Sigmoid colon (tissue), 7 donors: ENCODE data around the gene ZNF549. TPM values are rescaled to one million over a fixed set of nuclear protein-coding genes. Genes with fewer than 3 reads are reported as not detected.
A peak's percentile ranks its signal among the peaks of the same experiment; 100 is the strongest.

Experiments
- DNase-seq: peaks from one replicate; pipeline ENCODE4 v3.0.0-alpha.2; 2019
- H3K27ac ChIP-seq, 4 donors: fragments of 200-600 bp; sonication (generic); one replicate each; pipeline ENCODE4 v1.5.1; 2016 to 2019; ENCODE audit warnings: mild to moderate bottlenecking in 1 of 4
- H3K27me3 ChIP-seq, 3 donors: fragments of 200-600 bp; sonication (generic); one replicate each; pipeline ENCODE4 v1.5.1; 2019; ENCODE audit warnings: mild to moderate bottlenecking in 1 of 3
- H3K36me3 ChIP-seq, 4 donors: fragments of 200-600 bp; sonication (generic); one replicate each; pipeline ENCODE4 v1.5.1; 2016 to 2019
- H3K4me1 ChIP-seq, 4 donors: fragments of 200-600 bp; sonication (generic); one replicate each; pipeline ENCODE4 v1.5.1; 2017 to 2019
- H3K4me3 ChIP-seq, 4 donors: fragments of 200-600 bp; sonication (generic); one replicate each; pipeline ENCODE4 v1.5.1; 2017 to 2019; ENCODE audit warnings: mild to moderate bottlenecking in 2 of 4, moderate library complexity in 1 of 4
- H3K9me3 ChIP-seq, 4 donors: fragments of 200-600 bp in 3 of 4; sonication (generic) in 3 of 4; one replicate each; pipeline versions ENCODE4 v1.5.1 to v1.6.1; 2013 to 2019
- EP300 ChIP-seq, 4 donors: sonication (generic); formaldehyde crosslinking; IDR thresholded peaks; one replicate each; pipeline ENCODE4 v1.6.1; 2017; ENCODE audit warnings: antibody characterized with exemption in 4 of 4
- POLR2A ChIP-seq, 2 donors: fragments of 450-650 bp; IDR thresholded peaks; one replicate each; pipeline ENCODE4 v1.6.1; 2016; ENCODE audit warnings: antibody characterized with exemption in 2 of 2, mild to moderate bottlenecking in 2 of 2, moderate library complexity in 2 of 2
- POLR2AphosphoS5 ChIP-seq, 4 donors: sonication (generic); formaldehyde crosslinking; IDR thresholded peaks; one replicate each; pipeline ENCODE4 v1.6.1; 2017; ENCODE audit warnings: antibody characterized with exemption in 4 of 4
- WGBS, 2 donors: extraction: QIAGEN DNeasy Blood & Tissue Kit; methylation state at CpG; one replicate each; pipeline ENCODE4 v1.1.7; 2013; 5-methylcytosine and 5-hydroxymethylcytosine counted together
- intact Hi-C: fragments of 100-400 bp; cut with DNase I; formaldehyde crosslinking; loops from one replicate; pipeline ENCODE4 v1.15.1; 2023
- polyA plus RNA-seq, 3 donors: library from polyadenylated mRNA; stranded (reverse); fragments of 200-250 nt; gene quantifications; one replicate each; pipeline ENCODE4 v1.2.3, GENCODE V29; 2013
- total RNA-seq, 4 donors: library from RNA; depleted of rRNA; stranded (reverse); fragments of >200 nt; gene quantifications; one replicate each; pipeline ENCODE4 v1.1.0, GENCODE V29; 2016
- TF ChIP-seq, protein P1 (sequence below), 4 experiments: fragments of 450-650 bp in 3 of 4; fragments of 200-600 bp in 1 of 4; IDR thresholded peaks; one replicate each; pipeline ENCODE4 v1.5.1; 2016 to 2019; ENCODE audit warnings: antibody characterized with exemption in 4 of 4, mild to moderate bottlenecking in 3 of 4, moderate library complexity in 2 of 4
- donor health status: healthy with polysubstance abuse.
- donor health status: Bipolar disorder and iron deficiency.
- donor health status: healthy.

ZNF549 gene
- total and polyA plus RNA-seq, 7 donors = 0.46 to 6.4 (median 4.2) TPM

DNA sequence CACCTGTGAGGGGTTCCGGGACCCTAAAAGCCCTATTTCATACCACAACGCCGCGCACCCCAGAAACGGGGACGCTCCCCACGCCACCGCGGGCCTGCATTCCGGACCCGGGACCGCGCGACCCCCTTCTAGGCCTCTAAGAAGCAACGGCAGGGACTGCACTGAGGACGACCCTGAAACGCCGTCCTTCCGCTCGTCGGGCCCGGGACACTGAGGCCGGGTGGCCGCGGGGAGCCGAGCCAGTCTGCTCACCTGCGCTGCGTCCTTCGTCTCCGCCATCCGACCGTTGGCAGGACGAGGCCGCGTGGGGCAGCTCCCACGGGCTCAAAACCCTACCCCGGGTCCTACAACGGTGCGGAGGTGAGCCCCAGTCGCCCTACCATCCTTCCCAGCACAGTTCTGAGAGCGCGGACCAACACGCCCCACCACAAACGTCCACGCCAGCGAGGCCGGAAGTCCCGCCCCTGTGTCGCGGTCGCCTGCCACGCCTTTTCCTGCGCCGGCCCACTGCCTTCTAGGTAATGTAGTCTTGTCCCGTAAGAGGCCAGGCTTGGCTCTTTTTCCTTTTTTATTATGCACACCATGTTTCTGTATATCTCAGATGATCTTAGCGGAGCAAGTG lies 32.4 kb downstream of the ZNF549 start, which contains the start of gene ZNF550:
Gene ZNF550, minus strand, starts transcription at position 460 of the 622 bp plus-strand sequence. Its CDS starts 181 bp downstream, at position 279.
- H3K4me1 ChIP-seq = peaks cover 0 to 20% (median 16%) of the 10 kb centered on the region in 4 donors
- 0% methylated on average over 56 of the region's 56 CpGs for WGBS, 2 donors
- TF ChIP-seq, protein P1, sequence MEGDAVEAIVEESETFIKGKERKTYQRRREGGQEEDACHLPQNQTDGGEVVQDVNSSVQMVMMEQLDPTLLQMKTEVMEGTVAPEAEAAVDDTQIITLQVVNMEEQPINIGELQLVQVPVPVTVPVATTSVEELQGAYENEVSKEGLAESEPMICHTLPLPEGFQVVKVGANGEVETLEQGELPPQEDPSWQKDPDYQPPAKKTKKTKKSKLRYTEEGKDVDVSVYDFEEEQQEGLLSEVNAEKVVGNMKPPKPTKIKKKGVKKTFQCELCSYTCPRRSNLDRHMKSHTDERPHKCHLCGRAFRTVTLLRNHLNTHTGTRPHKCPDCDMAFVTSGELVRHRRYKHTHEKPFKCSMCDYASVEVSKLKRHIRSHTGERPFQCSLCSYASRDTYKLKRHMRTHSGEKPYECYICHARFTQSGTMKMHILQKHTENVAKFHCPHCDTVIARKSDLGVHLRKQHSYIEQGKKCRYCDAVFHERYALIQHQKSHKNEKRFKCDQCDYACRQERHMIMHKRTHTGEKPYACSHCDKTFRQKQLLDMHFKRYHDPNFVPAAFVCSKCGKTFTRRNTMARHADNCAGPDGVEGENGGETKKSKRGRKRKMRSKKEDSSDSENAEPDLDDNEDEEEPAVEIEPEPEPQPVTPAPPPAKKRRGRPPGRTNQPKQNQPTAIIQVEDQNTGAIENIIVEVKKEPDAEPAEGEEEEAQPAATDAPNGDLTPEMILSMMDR (IDR thresholded peaks at IDR 0.05) = no peak
- TF ChIP-seq EP300 (IDR thresholded peaks at IDR 0.05) (no peak), POLR2A (IDR thresholded peaks at IDR 0.05) (peak; percentile 34 to 35), POLR2AphosphoS5 (IDR thresholded peaks at IDR 0.05) (peak; percentile 67 to 86 (median 81))
- intact Hi-C loops = loop anchor here (1.0 to 2.0 kb wide), 2 partner anchors 19 to 40 kb away; partner anchors contain the start of genes ZNF416 and ZNF530
- peaks cover 0 to 18% (median 2%) of the 10 kb centered on the region in 4 donors for H3K9me3 ChIP-seq
- no peaks in the 10 kb centered on the region for H3K27me3 ChIP-seq
- peaks cover 10 to 21% (median 19%) of the 10 kb centered on the region in 4 donors for H3K36me3 ChIP-seq
- peak; percentile 94 for DNase-seq
- H3K4me3 ChIP-seq = peak within 1 kb of the TSS; percentile 59 to 92 (median 88)
- peak within 1 kb of the TSS; percentile 68 to 78 (median 72) for H3K27ac ChIP-seq

DNA sequence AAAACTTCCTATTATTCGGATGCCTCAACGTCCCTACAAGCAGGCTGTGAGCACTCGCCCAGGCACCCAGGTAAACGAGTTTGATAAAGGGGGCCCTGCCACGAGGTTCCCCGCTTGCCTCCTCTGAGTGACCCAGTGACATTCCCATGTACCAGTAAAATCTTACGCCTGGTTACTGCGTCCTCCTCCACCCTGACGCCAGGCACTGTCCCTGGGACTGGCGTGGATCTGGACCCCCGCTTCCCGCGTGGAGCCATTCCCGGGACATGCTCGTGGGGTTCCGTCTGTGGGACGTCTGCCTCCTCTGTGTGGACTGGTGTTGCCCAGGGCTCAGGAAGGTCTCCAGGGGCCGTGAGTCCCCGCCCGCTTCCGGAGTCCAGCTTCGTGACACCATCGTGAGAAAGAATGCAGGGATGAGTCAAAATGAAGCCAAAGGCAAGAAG lies 32.9 kb downstream of the ZNF549 start:
- Histone ChIP-seq H3K4me3 (peak overlapping the region; percentile 59 to 92 (median 88)), H3K27me3 (no peaks in the 10 kb centered on the region), H3K4me1 (peaks cover 0 to 20% (median 16%) of the 10 kb centered on the region in 4 donors), H3K9me3 (peaks cover 0 to 15% (median 6%) of the 10 kb centered on the region in 4 donors), H3K27ac (peak overlapping the region; percentile 68 to 78 (median 72)), H3K36me3 (peaks cover 5 to 15% (median 13%) of the 10 kb centered on the region in 4 donors)
- 26 to 42% methylated on average over 23 of the region's 23 CpGs for WGBS, 2 donors
- no peak for DNase-seq
- TF ChIP-seq, protein P1 (IDR thresholded peaks at IDR 0.05) = no peak
- TF ChIP-seq POLR2AphosphoS5 (IDR thresholded peaks at IDR 0.05) (no peak), EP300 (IDR thresholded peaks at IDR 0.05) (no peak), POLR2A (IDR thresholded peaks at IDR 0.05) (no peak)
- intact Hi-C loops = loop anchor here (2.0 kb wide), 1 partner anchor 19 kb away; the partner anchor contains the start of gene ZNF416

DNA sequence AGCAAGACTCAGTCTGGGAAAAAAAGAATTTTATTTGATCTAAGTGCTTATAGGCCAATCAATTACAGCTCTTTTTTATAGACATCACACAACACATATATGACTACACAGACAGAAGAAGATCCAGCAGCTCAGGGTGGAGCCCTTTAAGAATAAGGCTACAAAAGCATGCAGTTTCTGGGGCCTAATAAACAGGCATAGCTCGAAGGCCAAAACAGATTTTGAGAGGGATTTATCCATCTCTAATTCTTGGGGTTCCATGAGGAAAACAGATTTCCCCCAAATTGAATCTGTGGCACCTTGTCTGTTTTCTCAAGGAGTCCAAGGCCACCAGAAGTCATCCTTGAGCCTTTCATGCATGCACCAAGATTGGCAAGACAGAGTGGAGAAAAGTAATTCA lies 36.4 kb downstream of the ZNF549 start:
- Histone ChIP-seq H3K4me1 (peaks cover 0 to 14% (median 10%) of the 10 kb centered on the region in 4 donors), H3K27me3 (no peaks in the 10 kb centered on the region), H3K36me3 (no peaks in the 10 kb centered on the region), H3K27ac (no peak overlapping the region), H3K4me3 (no peak overlapping the region), H3K9me3 (peaks cover 15 to 43% (median 34%) of the 10 kb centered on the region in 4 donors)
- intact Hi-C loops = no loop called here
- no peak for TF ChIP-seq POLR2A (IDR thresholded peaks at IDR 0.05)
- TF ChIP-seq, protein P1 (IDR thresholded peaks at IDR 0.05) = no peak
- TF ChIP-seq POLR2AphosphoS5 (IDR thresholded peaks at IDR 0.05) = no peak
- WGBS, 2 donors = 54 to 67% methylated on average over 1 of the region's 1 CpG
- no peak for DNase-seq

DNA sequence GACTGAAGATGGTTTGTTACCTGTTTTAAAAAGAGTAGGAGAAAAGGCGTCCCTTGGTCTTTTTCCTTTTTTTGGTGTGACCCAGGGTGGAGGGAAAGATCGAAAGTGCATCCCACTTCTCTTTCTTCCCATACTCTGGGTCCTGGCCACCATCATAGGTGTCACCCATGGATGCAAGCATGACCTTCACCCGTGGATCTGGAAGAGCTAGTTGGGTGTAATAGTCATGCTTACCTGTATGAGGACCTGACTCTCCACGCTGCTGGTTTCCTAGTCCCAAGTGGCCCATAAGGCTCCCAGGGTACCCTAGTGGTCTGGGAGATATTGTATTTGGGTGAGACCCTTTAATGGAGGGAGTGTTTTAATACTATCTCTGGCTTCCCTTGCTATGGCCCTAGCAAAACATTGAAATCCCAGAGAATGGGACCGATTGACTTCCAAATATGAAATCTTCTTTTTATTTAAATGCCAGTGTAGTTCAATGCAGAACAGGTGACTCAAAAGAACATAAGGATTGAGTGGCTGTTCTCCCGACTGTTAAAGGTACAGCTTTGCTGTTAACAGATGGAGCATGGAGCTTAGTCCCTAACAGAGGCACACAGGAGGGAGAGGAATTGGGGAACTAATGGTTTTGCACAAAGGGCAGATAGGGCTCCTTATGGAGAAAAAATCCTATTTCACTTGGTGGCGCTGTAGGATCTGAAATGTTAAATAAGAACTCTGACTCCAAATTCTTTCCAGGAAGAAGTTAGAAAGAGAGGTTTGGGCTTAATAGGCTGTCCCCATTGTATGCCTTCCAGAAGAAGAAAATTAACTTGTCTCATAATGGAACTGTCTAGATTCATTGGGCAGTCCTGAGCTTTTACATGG lies 39.5 kb downstream of the ZNF549 start:
- intact Hi-C loops = no loop called here
- whole genome bisulfite sequencing, 2 donors = 61 to 63% methylated on average over 7 of the region's 7 CpGs
- H3K9me3 ChIP-seq = peaks cover 34 to 71% (median 48%) of the 10 kb centered on the region in 4 donors

More for the DNA sequence above, 39.5 kb downstream of the ZNF549 start:
- H3K4me3 ChIP-seq = no peak overlapping the region
- DNase-seq = no peak
- no peak overlapping the region for H3K27ac ChIP-seq
- peaks cover 0 to 16% (median 2%) of the 10 kb centered on the region in 4 donors for H3K36me3 ChIP-seq
- TF ChIP-seq POLR2A (IDR thresholded peaks at IDR 0.05) (no peak), POLR2AphosphoS5 (IDR thresholded peaks at IDR 0.05) (no peak), EP300 (IDR thresholded peaks at IDR 0.05) (no peak)
- TF ChIP-seq, protein P1 (IDR thresholded peaks at IDR 0.05) = no peak
- H3K27me3 ChIP-seq = no peaks in the 10 kb centered on the region
- H3K4me1 ChIP-seq = no peaks in the 10 kb centered on the region
